ENCODE measurements around the gene NAXD.
A peak's percentile ranks its signal among the peaks of the same experiment; 100 is the strongest.
"Not testable (repeated sequence)": the region's sequence is repeated elsewhere in the genome, so short reads cannot be mapped to it uniquely, and the experiment has no call there.

Gene NAXD

DNA sequence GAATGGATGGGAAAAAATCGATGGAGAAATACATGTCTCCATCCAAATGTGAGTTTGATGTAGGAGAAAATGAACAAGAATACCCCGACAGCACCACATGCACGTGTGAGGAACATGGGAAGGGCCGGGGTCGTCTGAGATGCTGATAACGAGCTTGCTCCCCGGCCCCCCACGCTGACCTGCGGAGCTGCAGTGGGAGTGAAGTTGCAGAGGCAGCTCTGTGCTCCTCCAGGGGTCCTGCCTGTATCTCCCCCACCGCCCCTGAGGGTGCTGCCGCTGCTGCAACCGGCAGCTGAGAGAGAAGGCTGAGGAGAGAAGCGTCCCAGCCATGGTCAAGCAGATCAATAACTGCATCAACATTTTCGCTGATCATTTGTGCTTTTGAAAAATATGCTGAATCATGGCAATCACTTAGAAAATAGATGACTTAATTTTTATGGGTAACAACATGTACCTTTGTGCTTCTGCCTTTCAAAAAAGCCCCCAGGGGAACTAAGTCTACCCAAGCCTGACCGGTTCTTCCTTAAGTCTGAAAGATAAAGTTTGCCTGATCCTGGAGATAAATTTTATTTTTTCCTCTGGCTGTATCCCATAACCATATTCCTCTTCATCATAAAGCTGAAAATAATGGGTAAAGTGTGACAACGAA, 18.2 kb upstream of the NAXD start:
- no peak for FAIRE-seq

GRCh38 chr13:110600261-110600819, 15.0 kb upstream of the NAXD start:
- FAIRE-seq = no peak

DNA sequence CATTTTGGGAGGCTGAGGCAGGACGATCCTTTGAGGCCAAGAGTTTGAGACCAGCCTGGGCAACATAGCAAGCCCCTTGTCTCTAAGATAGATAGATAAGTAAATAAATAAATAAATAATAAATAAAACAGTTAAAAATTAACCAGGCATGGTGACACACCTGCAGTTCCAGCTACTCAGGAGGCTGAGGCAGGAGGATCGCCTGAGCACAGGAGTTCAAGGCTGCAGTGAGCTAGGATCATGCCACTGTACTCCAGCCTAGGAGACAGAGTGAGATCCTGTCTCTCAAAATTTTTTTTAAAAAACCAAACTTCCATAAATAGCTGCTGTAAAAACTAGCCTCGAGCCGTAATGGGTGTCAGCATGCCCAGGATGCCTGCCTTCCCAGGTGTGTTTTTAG, 14.4 kb upstream of the NAXD start:
- FAIRE-seq = no peak

DNA sequence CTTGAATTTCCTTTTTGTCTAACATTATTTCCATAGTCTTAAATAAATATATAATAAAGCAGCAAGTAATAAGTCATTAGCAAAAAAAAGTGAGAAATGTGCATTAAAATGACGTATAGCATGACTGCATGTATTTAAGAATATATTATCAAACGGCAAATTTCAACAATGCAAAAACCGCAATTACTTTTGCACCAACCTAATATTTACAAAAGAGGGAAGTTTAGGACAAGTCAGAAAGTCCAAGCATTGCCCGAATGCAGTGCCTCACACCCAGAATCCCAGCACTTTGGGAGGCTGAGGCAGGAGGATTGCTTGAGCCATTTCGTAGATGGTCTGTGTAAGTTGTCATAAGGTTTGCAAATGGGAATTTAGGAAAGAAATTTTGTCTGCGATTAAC, 10.2 kb upstream of the NAXD start:
- FAIRE-seq = no peak

- FAIRE-seq = not testable (repeated sequence)
Observed at GRCh38 chr13:110606281-110606680, 9.1 kb upstream of the NAXD start.

GRCh38 chr13:110607675-110608224, 7.6 kb upstream of the NAXD start:
- no peak for FAIRE-seq

DNA sequence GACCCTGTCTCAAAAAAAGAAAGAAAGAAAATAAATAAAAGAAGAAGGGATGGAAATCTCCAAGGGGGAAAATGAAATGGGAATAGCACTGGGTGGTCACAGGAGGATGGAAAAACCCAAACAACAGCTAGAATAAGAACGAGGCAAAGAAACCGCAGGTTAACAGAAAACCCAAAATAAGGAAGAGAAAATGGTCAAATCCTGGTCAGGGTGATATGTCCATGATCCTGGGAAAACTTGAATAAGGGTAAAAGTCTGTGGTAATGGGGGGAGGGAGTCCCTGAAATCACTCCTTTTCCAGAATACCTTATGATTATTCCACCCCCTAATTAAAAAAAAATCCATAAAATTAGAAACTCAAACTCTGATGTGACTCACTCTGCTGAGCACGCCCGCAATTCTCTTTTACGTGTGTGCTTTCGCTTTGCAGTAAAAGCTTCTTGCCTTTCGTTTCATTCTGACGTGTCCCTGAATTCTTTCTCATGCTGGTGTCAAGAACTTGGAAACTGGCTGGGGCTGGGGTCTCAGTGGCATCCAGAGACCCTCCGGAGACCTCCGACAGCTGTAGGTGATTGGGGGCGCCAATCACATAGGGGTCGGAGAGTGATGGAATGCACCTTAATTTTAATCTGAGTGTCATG, 4.3 kb upstream of the NAXD start:
- FAIRE-seq = no peak

DNA sequence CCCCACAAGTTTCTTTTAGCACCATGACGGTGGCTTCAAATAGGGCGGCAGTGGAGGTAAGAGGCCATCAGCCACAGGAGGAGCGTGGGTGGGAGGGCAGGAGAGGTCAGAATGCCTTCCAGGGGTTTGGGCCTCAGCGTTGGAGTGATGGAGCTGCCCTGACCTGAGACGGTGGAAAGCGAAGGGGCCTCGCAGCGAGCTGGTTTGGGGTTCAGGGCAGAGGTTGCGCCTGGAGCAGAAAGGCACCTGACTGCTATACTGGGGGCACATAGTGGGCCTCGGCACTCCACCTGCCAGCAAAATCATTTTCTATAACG, 382 bp upstream of the NAXD start:
- no peak for FAIRE-seq

GRCh38 chr13:110616103-110617101, 1.1 kb downstream of the NAXD start:
- FAIRE-seq = no peak

DNA sequence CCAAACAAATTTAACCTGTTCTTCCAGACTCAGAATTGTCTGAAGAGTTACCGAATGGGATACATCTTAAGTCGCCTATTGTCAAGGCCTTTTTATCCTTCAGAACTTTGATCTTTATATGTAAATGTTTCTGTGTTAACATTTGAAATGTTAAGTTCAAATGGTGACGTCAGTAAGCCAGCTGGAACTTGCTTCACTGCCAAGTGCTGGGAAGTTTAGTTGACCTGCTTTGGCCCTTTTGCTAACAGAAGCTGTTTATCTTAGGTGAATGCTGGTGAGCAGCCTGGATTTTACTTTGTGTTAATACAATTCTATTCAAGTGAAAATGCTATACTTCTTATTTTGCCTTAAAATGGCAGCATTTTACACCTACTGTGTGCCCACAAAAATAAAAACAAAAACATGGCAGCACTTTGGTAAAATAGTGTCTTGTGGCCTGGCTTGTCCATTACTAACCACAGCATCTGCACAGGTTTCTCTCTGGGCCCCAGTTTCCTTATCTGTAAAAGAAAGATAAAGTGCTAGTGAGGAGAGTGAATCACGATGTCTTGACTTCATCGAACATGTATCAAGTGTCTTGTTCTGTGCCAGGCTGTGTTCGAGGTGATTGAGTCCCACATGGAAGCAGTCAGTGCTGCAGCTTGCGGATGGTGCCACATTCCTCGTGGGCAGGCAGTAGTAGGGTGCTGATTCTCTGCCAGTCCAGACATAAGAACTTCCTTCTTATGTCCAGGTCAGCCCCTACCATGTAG, 2.2 kb downstream of the NAXD start:
- peak; percentile 12 for FAIRE-seq

GRCh38 chr13:110618167-110618566, 2.8 kb downstream of the NAXD start:
- FAIRE-seq = no peak

GRCh38 chr13:110618780-110619179, 3.4 kb downstream of the NAXD start:
- FAIRE-seq = no peak

DNA sequence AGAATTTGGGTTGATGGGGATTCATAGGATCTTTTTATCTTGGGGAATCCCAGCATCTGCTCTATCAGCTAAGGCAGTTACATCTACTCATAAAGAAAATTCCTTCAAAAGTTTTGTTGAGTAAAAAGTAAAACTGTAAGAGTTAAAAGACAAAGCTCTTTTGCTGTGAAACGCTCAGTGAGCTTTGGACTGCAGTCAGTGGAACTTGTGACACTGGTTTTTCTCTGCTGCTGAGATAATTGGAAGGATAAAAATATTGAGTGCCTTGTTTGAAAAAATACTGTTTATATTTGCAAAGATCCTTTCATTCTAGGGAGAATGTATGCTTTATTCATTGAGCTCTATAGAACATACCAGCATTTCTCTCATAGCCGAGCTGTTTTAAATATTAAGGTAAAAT, 5.3 kb downstream of the NAXD start:
- no peak for FAIRE-seq

DNA sequence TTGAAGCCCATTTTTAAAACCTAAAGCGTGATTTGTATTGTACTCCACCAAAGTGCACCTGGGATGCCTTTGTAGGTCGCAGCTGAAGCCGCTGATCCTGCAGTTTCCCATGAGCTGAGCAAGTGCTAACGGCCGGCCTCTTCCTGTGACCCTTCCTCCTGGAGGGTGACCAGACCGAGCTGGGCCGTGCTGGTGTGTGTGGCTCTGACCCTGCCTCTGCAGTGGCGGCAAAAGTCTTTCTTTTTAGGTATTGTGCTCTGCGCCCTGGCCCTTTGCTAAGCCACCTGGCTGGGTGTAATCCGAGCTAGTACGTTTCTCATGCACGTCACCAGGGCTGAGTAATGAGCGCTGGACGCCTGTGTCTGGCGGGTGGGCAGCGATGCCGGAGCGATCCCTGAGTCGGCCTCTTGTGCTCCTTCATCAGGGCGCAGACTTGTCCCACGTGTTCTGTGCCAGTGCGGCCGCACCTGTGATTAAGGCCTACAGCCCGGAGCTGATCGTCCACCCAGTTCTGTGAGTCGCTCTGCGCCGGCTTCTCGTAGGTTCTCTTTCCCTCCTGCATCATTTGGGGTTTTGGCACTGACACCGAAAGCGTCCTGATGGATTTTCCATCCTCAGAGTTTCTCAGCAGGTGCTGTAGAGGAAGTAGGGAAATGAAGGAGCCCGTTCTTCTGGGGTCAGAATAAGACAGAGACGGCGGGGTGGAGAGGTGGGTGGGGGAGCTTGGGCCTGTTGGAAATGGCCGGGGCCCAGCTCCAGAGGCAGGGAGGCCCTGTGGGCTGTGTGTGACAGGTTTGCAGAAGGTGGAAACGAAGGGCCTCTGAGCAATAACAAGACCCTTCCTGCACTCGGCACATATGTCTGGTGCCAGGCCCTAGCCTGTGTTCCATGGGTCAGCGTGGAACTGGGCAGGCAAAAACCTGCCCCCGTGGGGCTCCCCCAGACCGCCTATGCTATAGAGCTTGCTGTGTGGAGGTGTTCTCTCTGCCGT, 9.7 kb downstream of the NAXD start:
- FAIRE-seq = no peak

- FAIRE-seq = no peak
Observed at GRCh38 chr13:110625771-110626321, 10.5 kb downstream of the NAXD start.

DNA sequence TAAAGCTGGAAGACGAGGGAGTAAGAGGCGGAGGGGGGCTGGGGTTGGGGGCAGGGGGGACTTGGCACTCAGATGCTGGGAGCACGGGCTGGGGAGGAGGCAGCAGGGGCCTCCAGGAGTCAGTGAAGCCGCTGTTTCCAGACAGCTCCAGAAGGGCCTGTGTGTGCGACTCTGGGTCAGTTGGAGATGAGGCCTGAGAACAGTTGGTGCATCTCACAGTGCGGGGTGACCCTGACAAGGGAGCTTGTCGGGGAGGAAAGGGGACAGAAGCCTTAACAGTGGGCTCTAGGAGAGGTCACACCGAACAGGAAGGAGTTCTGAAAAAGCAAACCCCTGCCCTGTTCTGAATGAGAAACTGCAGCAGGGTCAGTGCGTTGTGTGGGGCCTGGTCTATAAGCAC, 11.2 kb downstream of the NAXD start:
- no peak for FAIRE-seq

GRCh38 chr13:110627351-110627750, 12.0 kb downstream of the NAXD start:
- no peak for FAIRE-seq

GRCh38 chr13:110627761-110628476, 12.6 kb downstream of the NAXD start:
- no peak for FAIRE-seq

DNA sequence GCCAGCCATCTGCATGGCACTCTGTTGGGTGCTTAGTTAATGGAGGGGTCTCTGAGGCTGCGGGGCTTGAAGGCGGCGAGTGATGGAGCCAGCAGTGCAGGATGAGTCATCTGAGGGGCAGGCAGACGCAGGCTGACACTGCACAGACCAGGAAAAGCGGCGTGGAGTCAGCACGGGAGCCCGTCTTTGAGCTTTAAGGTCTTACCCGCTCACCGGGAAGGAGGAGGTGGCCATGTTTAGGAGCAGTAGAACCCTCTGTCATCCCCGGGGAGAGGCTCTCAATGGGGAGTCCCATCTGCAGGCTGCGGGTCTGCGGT, 13.1 kb downstream of the NAXD start:
- no peak for FAIRE-seq
